Smooth muscle cell (in vitro differentiated cells): ENCODE measurements around the gene SAMD4A. TPM values are rescaled to one million over a fixed set of nuclear protein-coding genes. Genes with fewer than 3 reads are reported as not detected.

ENCODE experiments used
- DNase-seq: peaks from one replicate; lab custom pipeline; 2025; ENCODE audit not compliant: unreplicated experiment; lab: John Stamatoyannopoulos, UW
- H2AFZ ChIP-seq: fragments of 200-600 bp; sonication (generic); 2 replicates; pipeline ENCODE4 v1.6.0; 2016; ENCODE audit warnings: antibody characterized with exemption, low read depth, mild to moderate bottlenecking
- H3F3A ChIP-seq: fragments of 200-600 bp; sonication (generic); 2 replicates; pipeline ENCODE4 v1.6.0; 2017; ENCODE audit warnings: antibody characterized with exemption, low read depth
- H3K27ac ChIP-seq: fragments of 200-600 bp; sonication (generic); 2 replicates; pipeline ENCODE4 v1.5.1; 2016; ENCODE audit warnings: low read depth, mild to moderate bottlenecking
- H3K27me3 ChIP-seq: fragments of 200-600 bp; sonication (generic); 2 replicates; pipeline ENCODE4 v1.6.1; 2016; ENCODE audit warnings: low read depth, mild to moderate bottlenecking
- H3K36me3 ChIP-seq: fragments of 200-600 bp; sonication (generic); 2 replicates; pipeline ENCODE4 v1.5.1; 2016; ENCODE audit warnings: low read depth
- H3K4me1 ChIP-seq: fragments of 200-600 bp; sonication (generic); 2 replicates; pipeline ENCODE4 v1.5.1; 2016; ENCODE audit warnings: low read depth
- H3K4me2 ChIP-seq: fragments of 200-600 bp; sonication (generic); 2 replicates; pipeline ENCODE4 v1.6.0; 2016; ENCODE audit warnings: mild to moderate bottlenecking
- H3K4me3 ChIP-seq: fragments of 200-600 bp; sonication (generic); 2 replicates; pipeline ENCODE4 v1.5.1; 2016; ENCODE audit warnings: mild to moderate bottlenecking
- H3K79me2 ChIP-seq: fragments of 200-600 bp; sonication (generic); 2 replicates; pipeline ENCODE4 v1.6.0; 2016; ENCODE audit warnings: low read depth, mild to moderate bottlenecking
- H3K9ac ChIP-seq: fragments of 200-600 bp; sonication (generic); 2 replicates; pipeline ENCODE4 v1.6.0; 2016; ENCODE audit warnings: low read depth
- H3K9me3 ChIP-seq: fragments of 200-600 bp; sonication (generic); replicated peaks from 2 replicates; pipeline ENCODE4 v1.5.1; 2016; ENCODE audit warnings: low read depth
- H4K20me1 ChIP-seq: fragments of 200-600 bp; sonication (generic); 2 replicates; pipeline ENCODE4 v1.6.0; 2016; ENCODE audit warnings: low read depth
- CTCF ChIP-seq: fragments of 200-600 bp; sonication (generic); IDR thresholded peaks from 2 replicates; pipeline ENCODE4 v1.5.1; 2017; ENCODE audit warnings: borderline replicate concordance, mild to moderate bottlenecking, antibody characterized with exemption; ENCODE audit not compliant: insufficient read depth, poor library complexity, severe bottlenecking
- WGBS: methylation state at CpG from one replicate; pipeline ENCODE4 v1.1.7; 2016; ENCODE audit warnings: low lambda C conversion rate; 5-methylcytosine and 5-hydroxymethylcytosine counted together
- polyA plus RNA-seq: library from polyadenylated mRNA; unstranded; fragments of >200 nt; fragmentation: Nextera tagmentation; extraction: Ambion mirVana; gene quantifications from 2 replicates; pipeline ENCODE4 v1.2.1, GENCODE V29; 2016
- total RNA-seq: library from RNA; depleted of rRNA; stranded (reverse); fragments of >200 nt; gene quantifications from 2 replicates; pipeline ENCODE4 v1.2.3, GENCODE V29; 2014

SAMD4A gene
- total and polyA plus RNA-seq, 2 experiments from 2014 or later: 9.2 to 36.7 TPM

- 94% methylated on average over 5 of the region's 5 CpGs for WGBS
- Histone ChIP-seq H3K4me3 (no peak overlapping the region), H3K4me2 (no peak overlapping the region), H3K9me3 (no peaks in the 10 kb centered on the region), H3F3A (no peaks in the 10 kb centered on the region), H3K4me1 (no peaks in the 10 kb centered on the region), H2AFZ (no peak overlapping the region), H3K79me2 (no peaks in the 10 kb centered on the region), H3K27me3 (no peaks in the 10 kb centered on the region), H3K27ac (no peak overlapping the region), H3K9ac (no peak overlapping the region), H4K20me1 (no peaks in the 10 kb centered on the region), H3K36me3 (peaks cover 5% of the 10 kb centered on the region)
- TF ChIP-seq CTCF: no peak
- DNase-seq: no peak
Measured at GRCh38 chr14:54789166-54789565, 222.2 kb downstream of the SAMD4A start.

- H3K4me1 ChIP-seq: no peaks in the 10 kb centered on the region
- no peak for DNase-seq
- H3K9ac ChIP-seq: no peak overlapping the region
- no peaks in the 10 kb centered on the region for H4K20me1 ChIP-seq
- no peaks in the 10 kb centered on the region for H3K79me2 ChIP-seq
- no peak overlapping the region for H3K4me3 ChIP-seq
- H2AFZ ChIP-seq: no peak overlapping the region
- H3K4me2 ChIP-seq: no peak overlapping the region
- no peaks in the 10 kb centered on the region for H3K27me3 ChIP-seq
- no peaks in the 10 kb centered on the region for H3F3A ChIP-seq
- H3K9me3 ChIP-seq: no peaks in the 10 kb centered on the region
- H3K27ac ChIP-seq: no peak overlapping the region
- H3K36me3 ChIP-seq: peaks cover 5% of the 10 kb centered on the region
- TF ChIP-seq CTCF: no peak
- 97% methylated on average over 12 of the region's 12 CpGs for WGBS
Measured at GRCh38 chr14:54789781-54790480, 223.0 kb downstream of the SAMD4A start.

- no peaks in the 10 kb centered on the region for H3K9me3 ChIP-seq
- no peak overlapping the region for H3K4me2 ChIP-seq
- 96% methylated on average over 4 of the region's 4 CpGs for WGBS
- H3K27me3 ChIP-seq: no peaks in the 10 kb centered on the region
- no peaks in the 10 kb centered on the region for H3K79me2 ChIP-seq
- peaks cover 5% of the 10 kb centered on the region for H3K36me3 ChIP-seq
- H3F3A ChIP-seq: no peaks in the 10 kb centered on the region
- no peak for DNase-seq
- no peak overlapping the region for H2AFZ ChIP-seq
- H3K9ac ChIP-seq: no peak overlapping the region
- no peak overlapping the region for H3K27ac ChIP-seq
- TF ChIP-seq CTCF: no peak
- H3K4me3 ChIP-seq: no peak overlapping the region
- no peaks in the 10 kb centered on the region for H3K4me1 ChIP-seq
- no peaks in the 10 kb centered on the region for H4K20me1 ChIP-seq
Measured at GRCh38 chr14:54791001-54791400, 224.1 kb downstream of the SAMD4A start.

GRCh38 chr14:54792288-54792687 lies 225.4 kb downstream of the SAMD4A start:
- no peak for DNase-seq
- Histone ChIP-seq H3K36me3 (peaks cover 5% of the 10 kb centered on the region), H3K79me2 (no peaks in the 10 kb centered on the region), H3K27ac (no peak overlapping the region), H3K9ac (no peak overlapping the region), H4K20me1 (no peaks in the 10 kb centered on the region), H3F3A (no peaks in the 10 kb centered on the region), H2AFZ (no peak overlapping the region), H3K4me3 (no peak overlapping the region), H3K4me1 (no peaks in the 10 kb centered on the region), H3K27me3 (no peaks in the 10 kb centered on the region), H3K9me3 (no peaks in the 10 kb centered on the region), H3K4me2 (no peak overlapping the region)
- no peak for TF ChIP-seq CTCF
- 93% methylated on average over 6 of the region's 6 CpGs for WGBS
